ENCODE results near the gene FOXO1.

FOXO1 gene

DNA sequence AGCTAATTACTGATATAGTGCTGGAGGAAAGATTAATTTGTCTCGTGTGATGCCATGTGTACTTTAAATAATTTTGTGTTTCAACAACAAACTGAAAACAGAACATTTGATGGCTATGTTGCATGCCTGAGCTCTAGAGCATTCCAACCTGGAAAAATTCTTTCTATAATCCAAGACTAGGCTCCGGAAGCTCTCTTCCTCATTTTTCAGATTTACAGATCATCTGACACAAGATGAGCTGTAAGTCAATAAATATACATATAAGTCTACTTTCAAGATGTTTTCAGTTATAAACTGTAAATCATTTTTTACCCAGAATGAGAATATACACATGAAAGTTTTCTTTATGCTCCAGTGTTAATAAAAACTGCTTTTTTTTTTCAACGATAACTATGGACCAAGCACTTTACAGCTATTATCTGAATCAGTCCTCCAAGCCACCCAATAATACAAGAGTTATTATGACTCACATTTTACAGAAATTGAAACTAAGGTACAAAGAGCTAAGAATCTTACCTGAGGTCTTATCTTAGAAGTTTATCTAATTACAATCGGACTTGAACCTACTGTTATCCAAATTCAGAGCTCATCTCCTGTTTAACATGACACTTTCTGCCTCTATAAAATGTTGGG lies 6.4 kb upstream of the FOXO1 start:
- TF ChIP-seq EP300 (IDR thresholded peaks at IDR 0.05; ENCODE audit: borderline replicate concordance) (peak; percentile 5; the same call in 1 of the 2 replicates), TEAD4 (IDR thresholded peaks at IDR 0.05) (peak; percentile 15; the same call in 1 of the 2 replicates)
- TF ChIP-seq, protein P1, sequence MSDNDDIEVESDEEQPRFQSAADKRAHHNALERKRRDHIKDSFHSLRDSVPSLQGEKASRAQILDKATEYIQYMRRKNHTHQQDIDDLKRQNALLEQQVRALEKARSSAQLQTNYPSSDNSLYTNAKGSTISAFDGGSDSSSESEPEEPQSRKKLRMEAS (IDR thresholded peaks at IDR 0.05) = no peak; the same call in 1 of the 2 replicates

DNA sequence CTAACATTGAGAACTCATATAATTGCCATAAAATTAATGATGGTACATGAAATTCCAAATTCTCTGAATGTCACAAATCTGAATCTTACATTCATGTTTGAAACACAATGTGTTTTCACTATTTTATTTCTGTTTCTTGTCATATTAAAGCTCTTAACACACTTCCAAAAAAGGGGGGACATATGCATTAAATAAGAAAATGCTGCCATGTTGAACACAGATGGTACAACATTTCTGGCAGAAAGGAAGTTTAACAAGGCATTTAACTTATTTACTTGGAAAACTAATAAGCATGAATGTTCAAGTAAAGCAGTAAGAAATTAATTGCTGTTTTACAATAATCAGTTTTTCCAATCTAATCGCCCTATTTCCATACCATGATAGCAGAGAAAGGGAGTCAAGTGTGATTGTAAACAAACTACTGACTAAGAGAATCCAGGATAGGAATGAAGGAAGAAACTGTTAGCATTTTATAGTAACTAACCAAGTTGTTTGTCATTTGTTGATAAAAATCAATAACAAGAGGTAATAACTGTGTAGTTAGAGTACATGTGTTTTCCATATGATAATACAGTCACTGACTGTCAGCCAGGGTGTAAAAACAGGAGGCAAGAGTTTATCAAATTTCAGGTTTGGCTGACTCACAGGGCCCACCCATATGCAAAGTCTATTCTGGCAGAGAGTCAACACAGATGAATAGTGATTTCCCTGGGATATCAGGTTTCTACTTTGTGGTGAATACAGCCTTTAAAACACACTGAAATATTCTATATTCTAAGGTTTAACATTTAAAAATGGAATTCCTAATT lies 5.7 kb upstream of the FOXO1 start:
- TF ChIP-seq TAF1 (IDR thresholded peaks at IDR 0.05; ENCODE audit: low read depth) = no peak
- peak; percentile 79 for TF ChIP-seq NFIC (IDR thresholded peaks at IDR 0.05)
- TF ChIP-seq, protein P1 (IDR thresholded peaks at IDR 0.05) = peak; percentile 32; the same call in 1 of the 2 replicates
- no peak for TF ChIP-seq TEAD4 (IDR thresholded peaks at IDR 0.05)
- TF ChIP-seq, protein P2, sequence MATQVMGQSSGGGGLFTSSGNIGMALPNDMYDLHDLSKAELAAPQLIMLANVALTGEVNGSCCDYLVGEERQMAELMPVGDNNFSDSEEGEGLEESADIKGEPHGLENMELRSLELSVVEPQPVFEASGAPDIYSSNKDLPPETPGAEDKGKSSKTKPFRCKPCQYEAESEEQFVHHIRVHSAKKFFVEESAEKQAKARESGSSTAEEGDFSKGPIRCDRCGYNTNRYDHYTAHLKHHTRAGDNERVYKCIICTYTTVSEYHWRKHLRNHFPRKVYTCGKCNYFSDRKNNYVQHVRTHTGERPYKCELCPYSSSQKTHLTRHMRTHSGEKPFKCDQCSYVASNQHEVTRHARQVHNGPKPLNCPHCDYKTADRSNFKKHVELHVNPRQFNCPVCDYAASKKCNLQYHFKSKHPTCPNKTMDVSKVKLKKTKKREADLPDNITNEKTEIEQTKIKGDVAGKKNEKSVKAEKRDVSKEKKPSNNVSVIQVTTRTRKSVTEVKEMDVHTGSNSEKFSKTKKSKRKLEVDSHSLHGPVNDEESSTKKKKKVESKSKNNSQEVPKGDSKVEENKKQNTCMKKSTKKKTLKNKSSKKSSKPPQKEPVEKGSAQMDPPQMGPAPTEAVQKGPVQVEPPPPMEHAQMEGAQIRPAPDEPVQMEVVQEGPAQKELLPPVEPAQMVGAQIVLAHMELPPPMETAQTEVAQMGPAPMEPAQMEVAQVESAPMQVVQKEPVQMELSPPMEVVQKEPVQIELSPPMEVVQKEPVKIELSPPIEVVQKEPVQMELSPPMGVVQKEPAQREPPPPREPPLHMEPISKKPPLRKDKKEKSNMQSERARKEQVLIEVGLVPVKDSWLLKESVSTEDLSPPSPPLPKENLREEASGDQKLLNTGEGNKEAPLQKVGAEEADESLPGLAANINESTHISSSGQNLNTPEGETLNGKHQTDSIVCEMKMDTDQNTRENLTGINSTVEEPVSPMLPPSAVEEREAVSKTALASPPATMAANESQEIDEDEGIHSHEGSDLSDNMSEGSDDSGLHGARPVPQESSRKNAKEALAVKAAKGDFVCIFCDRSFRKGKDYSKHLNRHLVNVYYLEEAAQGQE (IDR thresholded peaks at IDR 0.05; ENCODE audit: low read depth) = no peak
- peak; percentile 48; the same call in 1 of the 2 replicates for TF ChIP-seq EP300 (IDR thresholded peaks at IDR 0.05; ENCODE audit: borderline replicate concordance)
- no peak for TF ChIP-seq YY1 (IDR thresholded peaks at IDR 0.05; ENCODE audit: low read depth)

DNA sequence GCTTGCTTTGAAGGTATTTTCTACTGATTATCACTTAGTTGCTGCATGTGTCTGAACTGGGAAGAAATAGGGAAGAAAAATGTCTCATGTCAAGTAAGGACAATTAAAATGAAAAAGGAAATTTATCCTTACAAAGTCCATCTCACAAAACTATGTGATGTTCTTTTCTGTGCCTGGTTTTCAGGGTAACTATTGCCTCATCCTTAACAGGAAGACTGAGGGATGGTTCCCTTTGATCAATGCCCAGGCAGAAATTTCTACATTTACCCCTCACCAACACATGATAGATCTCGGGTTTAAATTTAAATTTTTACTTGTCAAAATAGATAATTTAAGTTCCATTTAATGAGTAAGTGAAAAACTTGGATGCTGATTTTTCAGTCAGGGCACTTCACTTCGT lies 3.9 kb upstream of the FOXO1 start:
- TF ChIP-seq FOXM1 (IDR thresholded peaks at IDR 0.05; ENCODE audit: borderline replicate concordance, low read depth) = no peak
- no peak for TF ChIP-seq NFIC (IDR thresholded peaks at IDR 0.05)
- no peak for TF ChIP-seq EP300 (IDR thresholded peaks at IDR 0.05; ENCODE audit: borderline replicate concordance)
- TF ChIP-seq, protein P3, sequence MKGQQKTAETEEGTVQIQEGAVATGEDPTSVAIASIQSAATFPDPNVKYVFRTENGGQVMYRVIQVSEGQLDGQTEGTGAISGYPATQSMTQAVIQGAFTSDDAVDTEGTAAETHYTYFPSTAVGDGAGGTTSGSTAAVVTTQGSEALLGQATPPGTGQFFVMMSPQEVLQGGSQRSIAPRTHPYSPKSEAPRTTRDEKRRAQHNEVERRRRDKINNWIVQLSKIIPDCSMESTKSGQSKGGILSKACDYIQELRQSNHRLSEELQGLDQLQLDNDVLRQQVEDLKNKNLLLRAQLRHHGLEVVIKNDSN (IDR thresholded peaks at IDR 0.05) = no peak
- no peak for TF ChIP-seq TEAD4 (IDR thresholded peaks at IDR 0.05)
- TF ChIP-seq ZBTB7A (IDR thresholded peaks at IDR 0.05; ENCODE audit: low read depth) = no peak

DNA sequence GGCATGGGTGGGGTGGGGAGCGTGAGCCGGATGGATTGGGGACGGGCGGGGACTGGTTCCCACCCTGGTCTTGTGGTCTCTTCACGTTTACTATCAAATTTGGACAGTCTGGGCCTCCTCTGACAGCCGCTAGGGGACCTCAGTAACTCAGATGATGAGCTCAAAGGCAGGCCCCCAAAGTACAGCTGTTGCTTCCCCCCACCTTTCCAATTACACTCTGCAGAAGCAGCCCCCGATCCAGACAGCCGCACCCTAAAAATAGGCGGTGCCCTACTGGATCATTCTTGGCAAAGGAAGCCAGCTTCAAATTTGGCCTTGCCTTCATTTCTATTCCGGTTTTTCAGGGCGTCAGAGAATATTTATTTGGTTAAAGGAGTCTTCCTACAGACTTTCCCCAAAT lies 1.9 kb upstream of the FOXO1 start:
- TF ChIP-seq EP300 (IDR thresholded peaks at IDR 0.05; ENCODE audit: borderline replicate concordance) (no peak), EGR1 (IDR thresholded peaks at IDR 0.05) (no peak), RAD21 (IDR thresholded peaks at IDR 0.05; ENCODE audit: low read depth) (no peak), CEBPB (IDR thresholded peaks at IDR 0.05) (no peak), FOXM1 (IDR thresholded peaks at IDR 0.05; ENCODE audit: borderline replicate concordance, low read depth) (no peak), TAF1 (IDR thresholded peaks at IDR 0.05; ENCODE audit: low read depth) (no peak), NFIC (IDR thresholded peaks at IDR 0.05) (no peak), CREB1 (IDR thresholded peaks at IDR 0.05; ENCODE audit: low read depth) (no peak), TEAD4 (IDR thresholded peaks at IDR 0.05) (no peak), YY1 (IDR thresholded peaks at IDR 0.05; ENCODE audit: low read depth) (no peak), ZBTB7A (IDR thresholded peaks at IDR 0.05; ENCODE audit: low read depth) (no peak), TCF12 (IDR thresholded peaks at IDR 0.05; ENCODE audit: low read depth) (no peak)
- TF ChIP-seq, protein P1 (IDR thresholded peaks at IDR 0.05) = no peak
- TF ChIP-seq, protein P3 (IDR thresholded peaks at IDR 0.05) = no peak
- TF ChIP-seq, protein P2 (IDR thresholded peaks at IDR 0.05; ENCODE audit: low read depth) = no peak

DNA sequence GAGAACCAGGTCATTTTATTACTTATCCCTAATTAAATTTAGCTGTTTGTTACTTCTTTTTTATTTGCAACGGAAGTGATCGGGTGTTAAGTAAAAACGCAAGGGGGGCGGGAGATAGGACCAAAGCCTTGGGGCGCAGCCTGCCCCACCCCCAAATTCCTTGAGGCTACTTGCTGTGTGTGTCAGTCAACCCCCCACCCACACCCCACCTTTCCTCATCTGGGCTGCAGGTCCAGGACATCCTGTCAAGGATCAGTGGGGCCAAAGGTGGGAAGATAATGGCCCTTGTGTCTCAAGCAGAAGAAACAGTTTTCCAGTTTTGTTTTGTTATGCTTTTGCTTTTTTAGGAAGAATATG lies 1.2 kb upstream of the FOXO1 start:
- TF ChIP-seq, protein P3 (IDR thresholded peaks at IDR 0.05) = no peak
- TF ChIP-seq TAF1 (IDR thresholded peaks at IDR 0.05; ENCODE audit: low read depth) = no peak
- no peak for TF ChIP-seq NFIC (IDR thresholded peaks at IDR 0.05)
- no peak for TF ChIP-seq CEBPB (IDR thresholded peaks at IDR 0.05)
- TF ChIP-seq TCF12 (IDR thresholded peaks at IDR 0.05; ENCODE audit: low read depth) = no peak
- TF ChIP-seq RAD21 (IDR thresholded peaks at IDR 0.05; ENCODE audit: low read depth) = no peak
- TF ChIP-seq EP300 (IDR thresholded peaks at IDR 0.05; ENCODE audit: borderline replicate concordance) = no peak
- TF ChIP-seq, protein P2 (IDR thresholded peaks at IDR 0.05; ENCODE audit: low read depth) = no peak
- no peak for TF ChIP-seq EGR1 (IDR thresholded peaks at IDR 0.05)
